OCI-LY1 (cell line): ENCODE results near the gene PRR18.

Source experiments
- EZH2 ChIP-seq: fragments of 200-600 bp; sonication (generic), shearing (Covaris generic); IDR thresholded peaks from 2 replicates; pipeline ENCODE4 v1.8.0; 2017; ENCODE audit warnings: borderline replicate concordance, mixed run types, mild to moderate bottlenecking, antibody characterized with exemption, low read length, moderate library complexity, mixed read lengths
- TF ChIP-seq, protein P1 (sequence below): fragments of 200-600 bp; sonication (generic), shearing (Covaris generic); IDR thresholded peaks from 2 replicates; pipeline ENCODE4 v1.5.1; 2017; ENCODE audit warnings: mild to moderate bottlenecking, antibody characterized with exemption, low read length, moderate library complexity, mixed read lengths

DNA sequence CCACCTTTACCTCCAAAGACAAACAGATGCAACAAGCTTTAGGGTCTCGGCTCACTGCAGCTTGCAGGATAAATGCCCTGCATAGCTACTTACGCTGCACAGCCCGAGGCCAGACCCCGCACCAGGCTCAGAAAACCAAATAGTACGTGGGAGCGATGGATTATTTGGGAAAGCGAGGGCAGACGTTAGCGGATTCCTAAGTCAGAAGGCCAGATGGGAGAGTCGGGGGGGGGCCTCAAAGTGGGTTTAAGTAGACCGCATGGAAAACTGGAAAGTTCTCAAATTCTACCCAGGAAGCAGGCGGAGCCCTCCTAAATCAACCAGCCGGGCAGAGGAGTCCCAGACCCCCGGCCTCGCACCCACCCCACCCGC is 33.8 kb upstream of the PRR18 start:
- TF ChIP-seq, protein P1, sequence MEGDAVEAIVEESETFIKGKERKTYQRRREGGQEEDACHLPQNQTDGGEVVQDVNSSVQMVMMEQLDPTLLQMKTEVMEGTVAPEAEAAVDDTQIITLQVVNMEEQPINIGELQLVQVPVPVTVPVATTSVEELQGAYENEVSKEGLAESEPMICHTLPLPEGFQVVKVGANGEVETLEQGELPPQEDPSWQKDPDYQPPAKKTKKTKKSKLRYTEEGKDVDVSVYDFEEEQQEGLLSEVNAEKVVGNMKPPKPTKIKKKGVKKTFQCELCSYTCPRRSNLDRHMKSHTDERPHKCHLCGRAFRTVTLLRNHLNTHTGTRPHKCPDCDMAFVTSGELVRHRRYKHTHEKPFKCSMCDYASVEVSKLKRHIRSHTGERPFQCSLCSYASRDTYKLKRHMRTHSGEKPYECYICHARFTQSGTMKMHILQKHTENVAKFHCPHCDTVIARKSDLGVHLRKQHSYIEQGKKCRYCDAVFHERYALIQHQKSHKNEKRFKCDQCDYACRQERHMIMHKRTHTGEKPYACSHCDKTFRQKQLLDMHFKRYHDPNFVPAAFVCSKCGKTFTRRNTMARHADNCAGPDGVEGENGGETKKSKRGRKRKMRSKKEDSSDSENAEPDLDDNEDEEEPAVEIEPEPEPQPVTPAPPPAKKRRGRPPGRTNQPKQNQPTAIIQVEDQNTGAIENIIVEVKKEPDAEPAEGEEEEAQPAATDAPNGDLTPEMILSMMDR: no peak
- TF ChIP-seq EZH2: no peak
